Measurements from ENCODE around the gene VAMP8. TPM values are rescaled to one million over a fixed set of nuclear protein-coding genes. Genes with fewer than 3 reads are reported as not detected.

VAMP8 gene
- total and polyA plus RNA-seq, 2 donors (not counting 3 experiments of a cell fraction or from before 2014, with no cell fraction given) = 39.0 to 68.7 TPM

- no peak overlapping the region for H3K27ac ChIP-seq (ENCODE audit: insufficient read depth, low read depth, low read length)
- peaks cover 0 to 27% of the 10 kb centered on the region in 2 experiments for H3K36me3 ChIP-seq (ENCODE audit: control insufficient read depth in 2 of 2, extremely low read depth in 1 of 2, insufficient read depth in 2 of 2, low read length in 2 of 2)
- dilution Hi-C loops (cut with MboI; ENCODE audit: extremely low pct_ligation_motif_present, low sequenced_read_pairs) (no loop called here), intact Hi-C loops (cut with micrococcal nuclease) (loop anchor here (1.0 to 5.0 kb wide), 4 partner anchors 17 to 180 kb away; partner anchors contain the start of gene GGCX)
- ChIA-PET POLR2A (interaction anchor here (1.3 kb wide), 1 partner anchor 10 kb away, joined by 6 read pairs; the partner anchor contains the start of gene C2orf68), CTCF (interaction anchor here (0.7 to 1.2 kb wide), 4 partner anchors 9 to 50 kb away, joined by 3 to 4 read pairs (median 4); partner anchors contain the start of gene GGCX)
- H3K79me2 ChIP-seq (ENCODE audit: control insufficient read depth, insufficient read depth, low read length) = peaks cover 6% of the 10 kb centered on the region
- H3K4me2 ChIP-seq (ENCODE audit: insufficient read depth, low read length) = peak overlapping the region; percentile 87
- H3K27me3 ChIP-seq (ENCODE audit: control insufficient read depth in 2 of 2, insufficient read depth in 2 of 2, low read length in 2 of 2) = no peaks in the 10 kb centered on the region
- H3K9me1 ChIP-seq (replicated peaks; ENCODE audit: control insufficient read depth, extremely low read depth, insufficient read depth, low read length) = no peaks in the 10 kb centered on the region
- no TSS peak for BruUV-seq (replicated peaks)
- peak; percentile 49 for FAIRE-seq
- H3K9me3 ChIP-seq (replicated peaks; ENCODE audit: control insufficient read depth, insufficient read depth, low read length) = no peaks in the 10 kb centered on the region
- no peaks in the 10 kb centered on the region for H4K20me1 ChIP-seq (replicated peaks; ENCODE audit: control insufficient read depth, extremely low read depth, insufficient read depth, low read length)
- peak overlapping the region; percentile 66 for H3K9ac ChIP-seq (replicated peaks; ENCODE audit: extremely low read depth, insufficient read depth, low read length)
- TF ChIP-seq EZH2 (IDR thresholded peaks at IDR 0.05; ENCODE audit: borderline replicate concordance, low read depth, low read length, severe bottlenecking) (no peak), MYC (IDR thresholded peaks at IDR 0.05; ENCODE audit: low read depth, low read length) (no peak), FOS (IDR thresholded peaks at IDR 0.05; ENCODE audit: borderline replicate concordance, insufficient read depth, low read length) (no peak), MAX (IDR thresholded peaks at IDR 0.05; ENCODE audit: insufficient read depth, insufficient read length) (no peak), POLR2AphosphoS5 (IDR thresholded peaks at IDR 0.05; ENCODE audit: insufficient read depth, low read depth, low read length) (no peak), POLR2A (IDR thresholded peaks at IDR 0.05; ENCODE audit: low read depth, low read length) (no peak), CTCF (IDR thresholded peaks at IDR 0.05; ENCODE audit: extremely low read depth in 1 of 2, insufficient read depth in 1 of 2, low read depth in 1 of 2, low read length in 2 of 2) (no peak), GATA2 (IDR thresholded peaks at IDR 0.05; ENCODE audit: insufficient read depth, insufficient read length, low read depth, low read length) (no peak), JUN (IDR thresholded peaks at IDR 0.05; ENCODE audit: borderline replicate concordance, insufficient read depth, insufficient read length, low read depth) (no peak)
- H3K4me3 ChIP-seq (replicated peaks in 1 of 3; ENCODE audit: insufficient read depth in 1 of 3, low read depth in 1 of 3, low read length in 3 of 3) = peak overlapping the region; percentile 64 to 98 (median 65)
- H2AFZ ChIP-seq (ENCODE audit: low read depth, low read length) = peak overlapping the region; percentile 76
- DNase-seq (ENCODE audit: low read depth, low spot score) = no peak
- H3K4me1 ChIP-seq (ENCODE audit: control insufficient read depth, extremely low read depth, insufficient read depth, low read length) = peaks cover 24% of the 10 kb centered on the region
Measured at GRCh38 chr2:85601771-85602475, 24.5 kb downstream of the VAMP8 start.

Data from endothelial cell of umbilical vein (primary cell).